GM11168 (cell line): ENCODE results near the gene KLF5.
"Not testable (repeated sequence)": the region's sequence is repeated elsewhere in the genome, so short reads cannot be mapped to it uniquely, and the experiment has no call there.

Source experiments
- in situ Hi-C: fragments of 300-500 bp; cut with MboI; formaldehyde crosslinking; loops from one replicate; pipeline ENCODE4 v1.12.0; 2022; ENCODE audit warnings: low sequenced_read_pairs; ENCODE audit not compliant: unreplicated experiment

Gene KLF5

DNA sequence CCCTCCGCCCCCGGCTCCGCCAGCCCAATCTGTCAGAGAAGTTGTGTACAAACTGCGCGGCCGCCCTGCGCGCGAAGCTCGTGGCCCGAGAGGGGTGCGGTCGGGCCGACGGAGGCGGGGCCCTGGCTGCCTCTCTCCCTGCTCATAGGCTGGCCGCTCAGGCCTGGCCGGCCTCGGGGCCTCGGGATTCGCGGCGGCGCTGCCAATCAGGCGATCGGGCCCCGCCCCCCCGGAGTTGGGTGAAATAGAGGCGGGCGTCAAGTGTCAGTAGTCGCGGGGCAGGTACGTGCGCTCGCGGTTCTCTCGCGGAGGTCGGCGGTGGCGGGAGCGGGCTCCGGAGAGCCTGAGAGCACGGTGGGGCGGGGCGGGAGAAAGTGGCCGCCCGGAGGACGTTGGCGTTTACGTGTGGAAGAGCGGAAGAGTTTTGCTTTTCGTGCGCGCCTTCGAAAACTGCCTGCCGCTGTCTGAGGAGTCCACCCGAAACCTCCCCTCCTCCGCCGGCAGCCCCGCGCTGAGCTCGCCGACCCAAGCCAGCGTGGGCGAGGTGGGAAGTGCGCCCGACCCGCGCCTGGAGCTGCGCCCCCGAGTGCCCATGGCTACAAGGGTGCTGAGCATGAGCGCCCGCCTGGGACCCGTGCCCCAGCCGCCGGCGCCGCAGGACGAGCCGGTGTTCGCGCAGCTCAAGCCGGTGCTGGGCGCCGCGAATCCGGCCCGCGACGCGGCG lies at the start of gene KLF5:
KLF5 (plus strand) TSS at position 270 of the 724 bp plus-strand sequence; CDS start at position 593, 323 bp downstream.
- in situ Hi-C loops, result no loop called here

- in situ Hi-C loops, result no loop called here
Measured at GRCh38 chr13:73011751-73012150, 47.1 kb upstream of the KLF5 start.

GRCh38 chr13:73015805-73016204 lies 43.0 kb upstream of the KLF5 start:
- in situ Hi-C loops, result no loop called here

- in situ Hi-C loops, result no loop called here
Measured at GRCh38 chr13:73018336-73018735, 40.5 kb upstream of the KLF5 start.

GRCh38 chr13:73025217-73026012 lies 33.4 kb upstream of the KLF5 start:
- in situ Hi-C loops, result no loop called here

GRCh38 chr13:73034901-73035300 lies 23.9 kb upstream of the KLF5 start:
- in situ Hi-C loops, result no loop called here

GRCh38 chr13:73035660-73036059 lies 23.1 kb upstream of the KLF5 start:
- in situ Hi-C loops, result no loop called here

- in situ Hi-C loops, result no loop called here
Measured at GRCh38 chr13:73036566-73036965, 22.2 kb upstream of the KLF5 start.

DNA sequence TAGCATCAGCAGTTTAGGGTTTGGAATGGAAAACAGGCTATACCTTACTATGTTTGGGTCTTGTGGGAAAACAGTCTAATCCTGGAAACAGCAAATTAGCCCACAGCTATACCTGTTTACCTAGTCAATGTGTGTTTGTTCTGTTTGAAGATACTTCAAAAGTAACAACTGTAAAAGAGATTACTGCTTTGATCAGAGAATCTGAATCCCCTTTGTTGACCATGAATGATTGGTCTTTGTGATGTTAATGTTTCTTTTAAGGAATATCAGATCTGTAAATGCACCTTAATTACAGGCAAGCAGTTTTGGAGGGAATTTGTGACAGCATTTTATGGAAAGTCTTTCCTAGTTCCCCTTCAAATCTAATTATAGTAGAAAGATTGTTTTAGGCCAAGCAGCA lies 20.7 kb upstream of the KLF5 start:
- in situ Hi-C loops, result no loop called here

GRCh38 chr13:73039201-73040108 lies 19.4 kb upstream of the KLF5 start:
- in situ Hi-C loops, result no loop called here

GRCh38 chr13:73040484-73040883 lies 18.3 kb upstream of the KLF5 start:
- in situ Hi-C loops, result no loop called here

GRCh38 chr13:73040968-73041596 lies 17.7 kb upstream of the KLF5 start:
- in situ Hi-C loops, result no loop called here

DNA sequence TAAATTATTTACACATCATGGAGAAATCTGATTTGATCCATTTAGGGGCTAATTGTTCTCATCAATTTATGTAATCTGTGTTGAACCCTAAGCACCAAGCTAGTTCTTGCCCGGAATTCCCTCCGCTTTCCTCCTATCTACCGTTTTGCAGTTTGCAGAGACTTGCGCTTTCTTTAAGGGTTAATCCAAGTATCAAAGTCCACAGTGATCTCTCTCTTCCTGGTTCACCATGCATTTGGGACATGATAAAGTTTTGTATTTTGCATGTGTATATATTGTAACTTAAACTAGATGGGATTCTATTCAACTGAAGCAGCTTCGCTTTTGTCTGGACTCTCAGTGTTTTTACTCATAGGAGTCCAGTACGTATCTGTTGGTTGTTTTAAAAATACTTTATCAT lies 13.8 kb upstream of the KLF5 start:
- in situ Hi-C loops, result no loop called here

DNA sequence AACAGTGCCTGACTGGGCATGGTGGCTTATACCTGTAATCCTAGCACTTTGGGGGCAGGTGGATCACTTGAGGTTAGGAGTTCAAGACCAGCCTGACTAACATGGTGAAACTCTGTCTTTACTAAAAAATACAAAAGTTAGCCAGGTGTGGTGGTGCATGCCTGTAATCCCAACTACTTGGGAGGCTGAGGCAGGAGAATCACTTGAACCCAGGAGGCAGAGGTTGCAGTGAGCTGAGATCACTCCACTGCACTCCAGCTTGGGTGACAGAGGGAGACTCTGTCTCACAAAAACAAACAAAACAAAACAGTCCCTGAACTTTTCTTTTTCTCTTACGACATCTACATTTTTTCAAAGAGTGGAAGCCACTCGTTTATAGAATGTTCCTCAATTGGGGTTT lies 10.2 kb upstream of the KLF5 start:
- in situ Hi-C loops, result not testable (repeated sequence)

- in situ Hi-C loops, result no loop called here
Measured at GRCh38 chr13:73054712-73055111, 4.1 kb upstream of the KLF5 start.

- in situ Hi-C loops, result no loop called here
Measured at GRCh38 chr13:73055813-73056564, 2.8 kb upstream of the KLF5 start.

- in situ Hi-C loops, result no loop called here
Measured at GRCh38 chr13:73056565-73056962, 2.2 kb upstream of the KLF5 start.

GRCh38 chr13:73057284-73058063 lies 1.3 kb upstream of the KLF5 start:
- in situ Hi-C loops, result no loop called here

GRCh38 chr13:73058064-73058313 lies 816 bp upstream of the KLF5 start:
- in situ Hi-C loops, result no loop called here
